NCI-H446 (cell line): ENCODE results near the gene MAGOH.
"Not testable (repeated sequence)": the region's sequence is repeated elsewhere in the genome, so short reads cannot be mapped to it uniquely, and the experiment has no call there.

ENCODE experiments used
- DNase-seq, 2 experiments: peaks; one replicate each; lab custom pipeline; 2025; lab: John Stamatoyannopoulos, UW

Gene MAGOH

DNA sequence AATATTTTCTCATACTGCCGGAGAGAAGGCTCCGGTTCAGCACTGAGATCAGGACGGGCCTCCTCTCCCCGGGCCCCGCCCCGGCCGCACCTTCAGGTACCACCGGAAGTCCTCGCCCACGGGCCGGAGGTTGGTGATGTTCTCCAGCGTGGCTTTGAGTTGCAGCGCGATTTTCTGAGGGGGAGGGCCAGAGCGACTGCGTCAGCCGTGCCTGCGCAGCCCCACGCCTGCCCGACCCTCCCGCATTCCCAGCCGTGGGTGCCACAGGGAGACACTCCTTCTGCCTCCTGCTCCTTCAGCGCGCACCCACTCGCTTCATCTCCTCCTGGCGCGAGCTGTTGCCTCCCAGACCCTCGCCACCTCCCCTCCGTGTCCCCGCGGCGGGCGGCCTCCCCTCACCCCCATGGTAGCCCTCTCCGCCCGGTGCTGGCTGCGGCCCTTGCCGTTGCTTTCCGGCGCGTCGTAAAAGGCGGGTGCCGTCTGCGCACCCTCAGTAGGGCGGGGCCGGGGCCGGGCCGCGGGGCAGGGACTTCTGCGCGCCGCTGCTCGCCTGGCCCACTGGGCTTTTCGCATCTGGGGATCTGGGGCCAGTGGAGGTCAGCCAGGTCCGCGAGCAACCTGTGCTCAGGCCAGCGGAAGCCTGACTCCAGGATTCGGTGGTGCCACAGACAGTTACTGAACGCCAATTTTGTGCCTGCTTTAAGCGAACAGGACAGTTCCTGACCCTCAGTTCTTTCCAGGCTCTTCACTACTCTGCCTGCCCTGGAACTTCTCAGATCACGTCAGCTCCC lies 18.0 kb downstream of the MAGOH start, which contains the start of gene CZIB:
Gene CZIB (minus strand): TSS at position 464 of the 791 bp plus-strand sequence. CDS start 59 bp downstream, at position 405.
- peak; percentile 91 to 94 for DNase-seq

DNA sequence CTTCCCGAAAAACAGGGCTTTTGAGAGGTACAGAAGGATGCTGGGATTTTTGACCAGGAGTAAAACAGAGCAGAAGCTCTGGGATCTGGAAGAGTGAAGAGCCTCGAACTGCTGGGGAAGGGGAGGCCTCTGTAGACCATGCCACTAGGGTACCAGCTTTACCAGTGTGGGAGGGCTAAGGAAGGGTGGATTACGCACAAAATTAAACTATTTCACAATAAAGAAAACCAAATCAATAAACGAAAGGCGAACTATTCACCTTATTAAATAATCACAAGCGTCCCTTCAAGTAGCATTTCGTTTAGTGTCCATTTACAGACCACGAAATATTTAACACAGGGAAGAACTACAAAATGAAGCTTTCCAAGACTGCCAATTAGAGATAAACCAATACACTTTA lies 18.6 kb downstream of the MAGOH start:
- DNase-seq: no peak

DNA sequence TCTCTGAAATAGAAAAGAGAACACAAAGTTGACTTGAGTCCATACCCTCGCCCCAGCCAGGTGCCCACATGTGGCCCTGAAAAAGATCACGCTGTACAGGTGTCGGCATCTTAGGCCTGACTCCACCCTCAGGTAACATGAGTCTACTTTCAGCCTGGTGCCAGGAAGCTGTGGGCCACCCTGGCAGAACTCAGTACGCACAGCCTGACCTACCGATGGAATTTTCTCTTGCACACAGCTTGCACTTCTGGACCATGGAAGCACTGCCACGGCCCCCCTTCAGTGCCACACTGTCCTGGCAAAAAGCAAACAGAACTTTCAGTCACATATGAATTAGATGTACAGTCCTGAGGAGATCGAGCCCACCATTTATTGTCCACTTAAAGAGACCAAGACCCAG lies 20.1 kb downstream of the MAGOH start:
- no peak for DNase-seq

DNA sequence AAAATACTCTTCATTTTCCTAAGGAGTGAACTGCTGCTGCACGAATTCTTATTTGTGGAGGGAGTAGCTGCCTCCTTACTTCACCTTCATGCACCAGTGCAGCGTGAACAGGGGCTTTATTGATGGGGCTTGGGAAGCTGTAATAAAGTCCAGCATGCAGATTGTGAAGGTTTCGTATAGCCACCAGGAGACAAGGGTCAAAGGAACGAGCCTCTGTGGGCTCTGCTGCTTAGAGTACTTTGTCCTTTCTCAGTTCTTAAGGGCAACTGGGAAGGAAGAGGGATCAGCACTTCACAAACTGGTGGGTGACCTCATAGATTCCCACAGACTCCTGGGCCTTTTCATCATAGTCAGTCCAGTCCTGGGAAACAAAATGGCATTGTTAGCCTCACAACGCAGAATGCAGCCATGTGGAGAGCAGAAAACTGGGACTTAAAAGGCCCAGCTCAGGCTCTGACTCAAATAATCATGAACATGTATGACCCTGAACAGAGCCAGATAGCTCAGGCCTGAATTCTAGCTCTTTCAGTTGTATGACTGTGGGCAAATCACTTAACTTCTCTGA lies 23.9 kb downstream of the MAGOH start:
- DNase-seq: no peak

DNA sequence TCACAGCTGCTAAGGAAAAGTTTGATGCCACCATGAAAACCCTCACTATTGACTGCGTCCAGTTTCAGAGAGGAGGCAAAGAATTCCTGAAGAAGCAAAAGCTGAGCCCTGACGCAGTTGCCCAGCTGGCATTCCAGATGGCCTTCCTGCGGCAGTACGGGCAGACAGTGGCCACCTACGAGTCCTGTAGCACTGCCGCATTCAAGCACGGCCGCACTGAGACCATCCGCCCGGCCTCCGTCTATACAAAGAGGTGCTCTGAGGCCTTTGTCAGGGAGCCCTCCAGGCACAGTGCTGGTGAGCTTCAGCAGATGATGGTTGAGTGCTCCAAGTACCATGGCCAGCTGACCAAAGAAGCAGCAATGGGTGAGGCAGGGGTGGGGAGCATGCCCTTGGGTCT lies 27.4 kb downstream of the MAGOH start:
- DNase-seq: no peak

DNA sequence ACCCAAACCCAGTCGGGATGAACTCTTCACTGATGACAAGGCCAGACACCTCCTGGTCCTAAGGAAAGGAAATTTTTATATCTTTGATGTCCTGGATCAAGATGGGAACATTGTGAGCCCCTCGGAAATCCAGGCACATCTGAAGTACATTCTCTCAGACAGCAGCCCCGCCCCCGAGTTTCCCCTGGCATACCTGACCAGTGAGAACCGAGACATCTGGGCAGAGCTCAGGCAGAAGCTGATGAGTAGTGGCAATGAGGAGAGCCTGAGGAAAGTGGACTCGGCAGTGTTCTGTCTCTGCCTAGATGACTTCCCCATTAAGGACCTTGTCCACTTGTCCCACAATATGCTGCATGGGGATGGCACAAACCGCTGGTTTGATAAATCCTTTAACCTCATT lies 28.0 kb downstream of the MAGOH start:
- no peak for DNase-seq

DNA sequence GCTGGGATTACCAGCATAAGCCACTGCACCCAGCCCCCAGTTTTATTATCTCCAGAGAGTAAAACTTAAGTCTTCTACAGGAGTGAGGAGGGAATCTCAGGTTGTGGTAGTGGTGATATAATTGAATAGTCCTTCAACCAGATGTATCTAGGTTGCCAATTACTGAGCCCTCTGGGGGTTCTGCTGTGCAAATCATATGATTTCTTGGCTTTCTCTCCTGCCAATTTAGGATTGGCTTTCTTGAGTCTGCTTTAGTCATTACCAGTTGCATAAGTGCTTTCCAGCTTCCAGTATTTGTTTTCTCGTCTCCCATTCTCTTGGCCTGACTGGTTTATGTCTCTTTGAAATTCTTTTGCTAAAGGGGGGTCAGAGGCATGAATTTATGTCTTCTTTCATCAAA lies 30.6 kb downstream of the MAGOH start:
- no peak for DNase-seq

DNA sequence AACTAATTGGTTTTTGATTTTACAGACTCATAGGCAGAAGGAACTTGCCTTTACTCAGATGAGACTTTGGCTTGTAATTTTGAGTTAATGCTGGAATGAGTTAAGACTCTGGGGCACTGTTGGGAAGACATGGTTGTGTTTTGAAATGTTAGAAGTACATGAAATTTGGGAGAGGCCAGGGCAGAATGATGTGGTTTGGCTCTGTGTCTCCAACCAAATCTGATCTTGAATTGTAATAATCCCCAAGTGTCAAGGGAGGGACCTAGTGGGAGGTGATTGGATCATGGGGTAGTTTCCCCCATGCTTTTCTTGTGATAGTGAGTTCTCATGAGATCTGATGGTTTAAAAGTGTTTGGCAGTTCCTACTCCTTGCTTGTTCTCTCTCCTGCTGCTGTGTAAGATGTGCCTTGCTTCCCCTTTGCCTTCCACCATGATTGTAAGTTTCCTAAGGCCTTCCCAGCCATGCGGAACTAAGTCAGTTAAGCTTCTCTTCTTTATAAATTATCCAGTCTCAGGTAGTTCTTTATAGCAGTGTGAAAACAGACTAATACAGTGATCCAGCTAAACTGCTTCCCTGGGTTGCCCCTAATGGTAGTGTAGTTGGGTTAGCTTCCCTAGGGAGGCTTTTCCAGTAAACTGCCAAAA lies 31.5 kb downstream of the MAGOH start:
- no peak for DNase-seq

DNA sequence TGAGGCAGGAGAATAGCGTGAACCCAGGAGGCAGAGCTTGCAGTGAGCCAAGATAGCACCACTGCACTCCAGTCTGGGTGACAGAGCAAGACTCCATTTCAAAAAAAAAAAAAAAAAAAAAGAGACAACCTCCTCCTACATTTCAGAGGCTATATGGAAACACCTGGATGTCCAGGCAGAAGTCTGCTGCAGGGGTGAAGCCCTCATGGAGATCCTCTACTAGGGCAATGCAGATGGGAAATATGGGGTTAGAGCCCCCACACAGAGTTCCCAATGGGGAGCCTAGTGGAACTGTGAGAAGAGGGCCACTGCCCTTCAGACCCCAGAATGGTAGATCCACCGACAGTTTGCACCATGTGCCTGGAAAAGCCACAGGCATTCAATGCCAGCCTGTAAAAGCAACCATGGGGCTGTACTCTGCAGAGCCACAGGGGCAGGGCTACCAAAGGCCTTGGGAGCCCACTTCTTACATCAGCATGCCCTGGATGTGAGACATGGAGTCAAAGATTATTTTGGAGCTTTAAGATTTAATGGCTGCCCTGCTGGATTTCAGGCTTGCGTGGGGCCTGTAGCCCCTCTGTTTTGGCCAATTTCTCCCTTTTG lies 32.1 kb downstream of the MAGOH start:
- not testable (repeated sequence) for DNase-seq

DNA sequence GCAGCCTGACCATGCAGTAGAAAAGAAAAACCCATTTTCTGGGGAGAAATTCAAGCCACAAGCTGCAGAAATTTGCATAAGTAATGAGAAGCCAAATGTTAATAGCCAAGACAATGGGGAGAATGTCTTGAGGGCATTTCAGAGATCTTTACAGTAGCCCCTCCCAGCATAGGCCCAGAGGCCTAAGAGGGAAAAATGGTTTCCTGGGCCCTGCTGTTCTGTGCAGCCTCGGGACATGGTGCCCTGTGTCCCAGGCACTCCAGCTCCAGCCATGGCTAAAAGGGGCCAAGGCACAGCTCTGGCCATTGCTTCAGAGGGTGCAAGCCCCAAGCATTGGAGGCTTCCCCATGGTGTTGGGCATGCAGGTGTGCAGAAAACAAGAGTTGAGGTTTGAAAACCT lies 32.8 kb downstream of the MAGOH start:
- DNase-seq: not testable (repeated sequence)

DNA sequence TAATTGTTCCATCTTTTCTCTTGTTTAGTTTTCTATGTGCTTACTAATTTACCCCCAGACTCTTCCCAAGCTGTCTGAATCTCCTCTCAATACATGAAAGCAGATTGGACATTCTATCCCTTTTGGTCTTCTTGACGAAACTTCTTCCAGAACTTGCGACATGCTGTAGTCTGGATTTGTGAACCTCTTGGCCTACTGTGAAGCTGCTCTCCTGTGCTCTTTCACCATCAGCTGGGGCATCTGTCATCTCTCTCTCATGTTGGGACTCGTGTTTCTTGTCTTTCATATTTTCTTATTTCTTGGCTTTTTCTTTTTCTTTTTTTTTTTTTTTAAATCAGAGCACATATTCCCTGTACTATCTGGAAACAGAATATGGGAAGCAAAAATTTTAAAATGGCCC lies 34.9 kb downstream of the MAGOH start:
- no peak for DNase-seq

DNA sequence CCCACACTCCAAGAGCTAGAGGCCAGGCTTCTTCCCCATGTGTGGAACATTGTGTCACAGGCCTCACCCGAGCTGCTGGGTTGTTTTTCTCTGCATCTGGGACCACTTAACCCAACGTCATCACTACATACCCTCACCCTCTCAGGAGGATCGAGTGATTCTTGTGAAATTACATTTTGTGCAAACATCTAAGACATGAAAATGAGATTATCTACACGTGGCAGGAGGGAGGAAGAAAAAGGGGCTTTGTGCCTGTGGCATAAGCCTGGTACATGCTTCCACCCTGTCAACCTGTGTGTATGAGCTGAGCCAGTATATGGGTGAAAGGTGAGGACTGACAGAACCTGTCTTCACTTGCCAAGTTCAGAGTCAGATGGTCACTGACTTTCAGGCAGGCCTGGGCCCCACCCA lies 40.1 kb downstream of the MAGOH start:
- no peak for DNase-seq

DNA sequence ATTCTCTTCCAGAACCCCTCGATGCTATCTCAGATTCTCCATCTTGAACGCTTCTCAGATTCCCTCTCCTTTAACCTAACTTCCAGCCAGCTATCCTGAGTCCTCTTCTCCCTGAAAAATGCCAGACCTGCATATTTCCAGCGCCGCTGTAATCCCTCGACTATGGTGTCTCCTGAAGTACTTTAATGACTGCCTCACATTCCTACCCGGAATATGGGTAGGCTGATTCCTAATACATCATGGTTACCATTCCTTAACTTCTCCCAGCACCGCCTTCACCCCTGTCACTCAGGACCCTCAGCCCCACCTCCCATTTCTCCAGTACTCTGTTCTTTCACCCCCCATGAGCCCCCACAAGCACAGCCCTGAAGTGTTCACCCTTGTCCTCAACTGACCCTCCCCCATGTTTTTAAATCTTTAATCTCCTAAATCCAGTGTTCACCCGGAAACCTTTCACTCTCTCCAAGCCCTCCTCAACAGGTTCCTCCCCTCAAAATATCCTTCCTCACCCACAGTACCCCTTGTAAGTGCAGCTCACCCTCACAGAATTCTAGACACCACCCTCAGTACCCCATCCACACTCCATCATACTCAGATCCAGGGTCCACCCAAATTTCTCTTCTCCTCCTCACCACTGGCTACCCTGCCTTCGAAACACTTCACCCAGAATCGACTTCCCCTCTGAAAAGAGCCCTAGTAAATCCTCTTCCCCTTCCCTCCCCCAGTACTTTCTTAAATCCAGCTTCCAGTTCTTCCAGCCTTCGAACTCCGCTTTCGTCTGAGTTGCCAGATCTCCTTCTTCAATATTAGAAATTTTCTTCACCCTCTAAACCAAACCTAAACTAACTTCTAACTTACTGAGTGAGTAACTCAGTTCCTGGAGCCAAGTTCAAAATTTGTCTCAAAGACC lies 40.8 kb downstream of the MAGOH start:
- no peak for DNase-seq

DNA sequence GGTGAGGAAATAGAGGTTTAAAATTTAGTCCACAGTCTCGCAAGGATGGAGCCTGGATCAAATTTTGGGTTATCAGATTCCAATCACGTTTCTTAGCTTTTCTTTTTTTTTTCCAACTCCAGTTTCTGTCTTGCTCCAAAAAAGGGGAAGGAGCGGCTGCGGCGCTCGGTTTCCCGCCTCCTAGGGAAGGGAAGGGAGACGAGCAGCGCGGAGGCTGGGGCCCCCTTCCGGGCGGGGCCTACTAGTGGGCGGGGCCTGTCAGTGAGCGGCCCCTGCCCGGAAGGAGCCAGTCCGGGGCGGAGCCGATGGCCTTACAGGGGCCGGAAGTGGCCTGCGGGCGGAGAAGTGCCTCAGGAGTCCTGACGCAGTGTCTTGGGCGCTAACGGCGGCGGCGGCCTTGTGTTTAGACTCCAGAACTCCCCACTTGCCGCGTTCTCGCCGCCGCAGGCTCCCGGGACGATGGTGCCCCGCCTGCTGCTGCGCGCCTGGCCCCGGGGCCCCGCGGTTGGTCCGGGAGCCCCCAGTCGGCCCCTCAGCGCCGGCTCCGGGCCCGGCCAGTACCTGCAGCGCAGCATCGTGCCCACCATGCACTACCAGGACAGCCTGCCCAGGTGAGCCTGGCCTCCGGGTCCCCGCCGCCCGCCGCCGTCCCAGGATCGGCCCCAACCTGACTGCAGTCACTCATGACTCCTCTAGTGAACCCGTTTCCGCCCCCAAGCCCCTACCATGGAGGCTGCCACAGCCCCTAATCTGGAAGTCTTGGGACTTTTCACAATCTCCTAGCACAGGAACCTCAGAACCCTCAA lies 41.6 kb downstream of the MAGOH start, which contains the start of gene CPT2:
Gene CPT2 (plus strand): TSS at position 340 of the 806 bp plus-strand sequence. CDS start 120 bp downstream, at position 460.
- peak; percentile 80 to 97 for DNase-seq

DNA sequence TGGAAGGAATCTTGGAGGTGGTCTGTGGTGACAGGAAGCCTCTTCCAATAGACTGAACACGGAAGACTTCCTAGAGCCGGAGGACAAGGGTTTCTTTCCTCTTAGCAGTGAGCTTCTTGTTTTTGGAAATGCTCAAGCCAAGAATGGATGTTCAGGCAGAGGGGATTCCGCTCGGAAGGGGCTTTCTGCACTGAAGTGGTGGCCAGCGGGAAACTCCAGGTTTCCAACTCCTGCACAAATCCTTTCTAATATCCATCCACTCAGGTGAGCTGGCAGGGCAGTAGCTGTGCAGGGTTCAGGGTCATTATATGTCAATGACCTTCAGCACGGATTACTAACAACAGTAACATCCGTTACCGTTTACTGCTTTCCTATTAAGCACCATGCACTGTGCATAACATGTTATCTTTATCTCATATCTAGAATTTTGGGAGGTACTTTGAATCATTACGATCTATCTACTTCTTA lies 42.3 kb downstream of the MAGOH start:
- DNase-seq: no peak

DNA sequence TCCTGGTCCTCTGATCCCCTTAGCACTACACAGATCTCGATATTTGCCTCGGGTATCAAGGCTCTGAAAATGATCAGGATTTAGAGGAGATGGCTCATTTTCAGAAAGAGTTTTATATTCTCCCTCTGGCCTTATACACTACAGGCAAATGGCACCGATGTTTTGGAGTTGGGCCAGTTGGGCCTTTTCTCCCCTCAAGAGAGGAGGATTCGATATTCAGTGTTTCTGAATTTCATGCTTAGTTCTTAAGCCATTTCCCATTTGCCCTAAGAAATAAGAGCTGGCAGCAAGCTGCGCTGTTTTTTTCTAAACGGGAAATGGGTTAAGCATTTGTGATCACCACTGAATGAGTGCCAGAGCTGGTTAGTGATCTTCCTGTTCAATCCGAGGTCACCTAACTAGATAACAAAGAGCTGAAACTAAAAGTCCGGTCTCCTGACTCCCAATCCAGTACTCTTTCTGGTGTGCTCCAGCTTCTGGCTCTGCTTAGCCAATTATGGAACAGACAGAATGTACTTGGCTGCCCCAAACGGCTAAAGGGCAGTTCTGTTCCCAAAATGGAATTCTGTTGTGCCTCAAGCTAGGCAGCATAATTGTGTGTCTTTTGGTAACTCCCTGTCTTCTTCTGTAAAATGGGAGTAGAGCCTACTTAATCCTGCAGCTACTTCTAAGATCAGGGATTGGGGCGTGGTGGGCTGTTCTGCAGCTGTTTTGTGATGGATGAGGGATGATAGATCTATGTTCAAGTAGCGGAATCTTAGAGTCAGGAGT lies 42.9 kb downstream of the MAGOH start:
- no peak for DNase-seq

DNA sequence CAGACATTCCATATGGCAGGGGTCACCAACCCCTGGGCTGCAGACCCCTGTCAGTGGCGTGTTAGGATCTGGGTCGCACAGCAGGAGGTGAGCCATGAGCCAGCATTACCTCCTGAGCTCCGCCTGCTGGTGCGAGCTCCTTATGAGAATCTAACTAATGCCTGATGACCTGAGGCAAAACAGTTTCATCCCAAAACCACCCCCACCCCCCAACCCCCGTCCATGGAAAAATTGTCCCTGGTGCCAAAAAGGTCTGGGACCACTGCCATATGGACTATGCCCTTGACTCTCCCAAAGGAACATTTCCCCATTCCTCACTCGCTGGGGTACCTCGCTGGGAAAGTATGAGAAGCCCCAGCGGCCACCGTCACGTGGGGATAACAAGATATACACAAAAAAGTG lies 48.1 kb downstream of the MAGOH start:
- no peak for DNase-seq

DNA sequence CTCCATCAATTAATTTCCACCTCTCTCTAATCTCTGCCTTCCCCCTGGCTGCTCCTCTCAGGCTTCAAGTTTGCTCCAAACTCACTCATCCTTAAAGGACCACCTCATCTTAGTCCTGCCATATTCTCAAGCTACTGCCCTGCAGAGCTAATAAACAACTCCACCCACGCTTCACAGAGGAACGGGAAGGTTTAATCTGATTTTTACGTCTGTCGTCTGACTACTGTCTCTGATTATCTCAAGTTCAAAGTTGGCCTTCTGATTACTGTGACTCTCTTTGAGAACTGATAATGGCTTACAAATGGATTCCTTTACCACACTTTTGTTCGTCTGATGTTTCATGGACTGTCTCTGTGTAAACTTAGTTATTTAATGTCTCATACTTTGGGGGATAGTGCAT lies 49.3 kb downstream of the MAGOH start:
- no peak for DNase-seq

DNA sequence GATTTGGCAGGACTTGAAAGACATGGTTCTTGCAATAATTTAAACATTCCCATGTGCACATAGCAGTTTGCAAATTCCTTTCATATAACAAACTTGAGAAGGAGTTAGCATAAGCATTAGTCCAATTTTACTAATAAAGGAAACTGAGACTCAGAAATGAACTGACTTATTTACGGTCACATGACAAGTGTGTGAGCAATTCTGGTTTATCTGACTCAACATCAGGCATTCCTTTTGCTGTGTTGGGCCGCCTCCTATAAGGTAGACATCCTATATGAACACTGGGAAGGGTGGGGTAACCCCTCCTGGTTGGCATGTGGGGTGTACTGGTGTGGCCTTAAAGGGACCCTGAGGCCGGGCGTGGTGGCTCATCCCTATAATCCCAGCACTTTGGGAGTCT lies 50.2 kb downstream of the MAGOH start:
- no peak for DNase-seq

DNA sequence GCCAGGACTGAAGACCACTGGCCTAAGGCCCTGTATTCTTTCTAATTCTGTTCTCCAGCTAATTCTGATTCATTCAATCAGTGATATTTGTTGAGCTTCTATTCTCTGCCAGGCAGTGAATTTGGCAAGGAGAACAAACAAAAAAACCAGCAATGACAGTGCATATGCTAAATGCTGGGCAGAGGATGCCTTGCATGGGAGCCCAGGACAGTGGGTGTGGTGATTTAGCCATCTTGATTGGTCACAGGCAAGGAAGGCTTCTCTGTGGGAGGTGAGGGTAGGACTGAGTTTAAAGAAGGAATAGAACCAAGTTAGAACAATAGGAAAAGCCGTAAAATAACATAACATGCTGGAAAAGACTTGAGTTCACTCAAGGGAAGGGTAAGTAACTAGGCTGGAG lies 50.9 kb downstream of the MAGOH start:
- no peak for DNase-seq
